Tibial nerve (tissue), 4 donors: ENCODE results near the gene ARMC9.
"Not testable (repeated sequence)": the region's sequence is repeated elsewhere in the genome, so short reads cannot be mapped to it uniquely, and the experiment has no call there.

Source experiments
- EP300 ChIP-seq, 2 donors: sonication (generic); formaldehyde crosslinking; IDR thresholded peaks; one replicate each; pipeline ENCODE4 v1.6.1; 2017; ENCODE audit warnings: antibody characterized with exemption in 2 of 2, mild to moderate bottlenecking in 1 of 2
- POLR2A ChIP-seq, 2 donors: fragments of 450-650 bp; IDR thresholded peaks; one replicate each; pipeline ENCODE4 v1.6.1; 2017; ENCODE audit warnings: antibody characterized with exemption in 2 of 2, mild to moderate bottlenecking in 2 of 2, moderate library complexity in 2 of 2
- TF ChIP-seq, protein P1 (sequence below), 5 experiments: fragments of 200-600 bp in 3 of 5; fragments of 450-650 bp in 2 of 5; sonication (generic) in 3 of 5; IDR thresholded peaks; one replicate each; pipeline ENCODE4 v1.5.1; 2016 to 2019; ENCODE audit warnings: antibody characterized with exemption in 5 of 5, mild to moderate bottlenecking in 3 of 5, moderate library complexity in 2 of 5

DNA sequence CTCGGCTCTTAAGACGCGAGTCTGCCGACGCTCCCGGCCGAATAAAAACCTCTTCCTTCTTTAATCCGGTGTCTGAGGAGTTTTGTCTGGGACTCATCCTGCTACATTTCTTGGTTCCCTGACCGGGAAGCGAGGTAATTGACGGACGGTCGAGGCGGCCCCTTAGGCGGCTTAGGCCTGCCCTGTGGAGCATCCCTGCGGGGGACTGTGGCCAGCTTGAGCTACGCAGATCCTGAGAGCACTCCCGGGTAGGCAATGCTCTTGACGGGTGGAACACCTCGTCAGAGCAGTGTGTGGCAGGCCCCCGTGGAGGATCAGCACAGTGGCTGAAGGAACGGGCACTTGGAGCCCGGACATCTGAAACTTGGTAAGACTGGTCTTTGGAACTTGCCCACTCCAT lies 202.7 kb downstream of the ARMC9 start:
- TF ChIP-seq, protein P1, sequence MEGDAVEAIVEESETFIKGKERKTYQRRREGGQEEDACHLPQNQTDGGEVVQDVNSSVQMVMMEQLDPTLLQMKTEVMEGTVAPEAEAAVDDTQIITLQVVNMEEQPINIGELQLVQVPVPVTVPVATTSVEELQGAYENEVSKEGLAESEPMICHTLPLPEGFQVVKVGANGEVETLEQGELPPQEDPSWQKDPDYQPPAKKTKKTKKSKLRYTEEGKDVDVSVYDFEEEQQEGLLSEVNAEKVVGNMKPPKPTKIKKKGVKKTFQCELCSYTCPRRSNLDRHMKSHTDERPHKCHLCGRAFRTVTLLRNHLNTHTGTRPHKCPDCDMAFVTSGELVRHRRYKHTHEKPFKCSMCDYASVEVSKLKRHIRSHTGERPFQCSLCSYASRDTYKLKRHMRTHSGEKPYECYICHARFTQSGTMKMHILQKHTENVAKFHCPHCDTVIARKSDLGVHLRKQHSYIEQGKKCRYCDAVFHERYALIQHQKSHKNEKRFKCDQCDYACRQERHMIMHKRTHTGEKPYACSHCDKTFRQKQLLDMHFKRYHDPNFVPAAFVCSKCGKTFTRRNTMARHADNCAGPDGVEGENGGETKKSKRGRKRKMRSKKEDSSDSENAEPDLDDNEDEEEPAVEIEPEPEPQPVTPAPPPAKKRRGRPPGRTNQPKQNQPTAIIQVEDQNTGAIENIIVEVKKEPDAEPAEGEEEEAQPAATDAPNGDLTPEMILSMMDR (IDR thresholded peaks at IDR 0.05) = not testable (repeated sequence)
- TF ChIP-seq EP300, POLR2A (IDR thresholded peaks at IDR 0.05): not testable (repeated sequence)
